Activated naive CD4-positive, alpha-beta T cell treated with anti-CD3 and anti-CD28 coated beads, Interleukin-2, amount 10 ng/mL, durations not matched to agents 7 days and 5 days (primary cell): ENCODE data around the gene SLC6A3.

Source experiments
- CTCF ChIA-PET: fragments of 350-600 bp; sonication (Branson Sonifier 250); formaldehyde crosslinking; loops from one replicate; lab custom pipeline; 2021; ENCODE audit warnings: antibody characterized with exemption; lab: Charles Lee
- DNase-seq: peaks from one replicate; pipeline ENCODE4 v3.0.0-alpha.2; 2020
- H3K27ac Mint-ChIP-seq: one replicate; pipeline ENCODE4 v1.8.0; 2021; ENCODE audit warnings: mild to moderate bottlenecking, moderate library complexity, mixed read lengths
- H3K27me3 Mint-ChIP-seq: one replicate; pipeline ENCODE4 v1.8.0; 2021; ENCODE audit warnings: mild to moderate bottlenecking, mixed read lengths
- H3K36me3 Mint-ChIP-seq: one replicate; pipeline ENCODE4 v1.8.0; 2021; ENCODE audit warnings: mixed read lengths
- H3K4me1 Mint-ChIP-seq: one replicate; pipeline ENCODE4 v1.8.0; 2021; ENCODE audit warnings: mixed read lengths
- H3K4me3 Mint-ChIP-seq: one replicate; pipeline ENCODE4 v1.8.0; 2021; ENCODE audit warnings: mild to moderate bottlenecking, moderate library complexity, mixed read lengths
- H3K9me3 Mint-ChIP-seq: one replicate; pipeline ENCODE4 v1.8.0; 2021; ENCODE audit warnings: mixed read lengths

The SLC6A3 gene

DNA sequence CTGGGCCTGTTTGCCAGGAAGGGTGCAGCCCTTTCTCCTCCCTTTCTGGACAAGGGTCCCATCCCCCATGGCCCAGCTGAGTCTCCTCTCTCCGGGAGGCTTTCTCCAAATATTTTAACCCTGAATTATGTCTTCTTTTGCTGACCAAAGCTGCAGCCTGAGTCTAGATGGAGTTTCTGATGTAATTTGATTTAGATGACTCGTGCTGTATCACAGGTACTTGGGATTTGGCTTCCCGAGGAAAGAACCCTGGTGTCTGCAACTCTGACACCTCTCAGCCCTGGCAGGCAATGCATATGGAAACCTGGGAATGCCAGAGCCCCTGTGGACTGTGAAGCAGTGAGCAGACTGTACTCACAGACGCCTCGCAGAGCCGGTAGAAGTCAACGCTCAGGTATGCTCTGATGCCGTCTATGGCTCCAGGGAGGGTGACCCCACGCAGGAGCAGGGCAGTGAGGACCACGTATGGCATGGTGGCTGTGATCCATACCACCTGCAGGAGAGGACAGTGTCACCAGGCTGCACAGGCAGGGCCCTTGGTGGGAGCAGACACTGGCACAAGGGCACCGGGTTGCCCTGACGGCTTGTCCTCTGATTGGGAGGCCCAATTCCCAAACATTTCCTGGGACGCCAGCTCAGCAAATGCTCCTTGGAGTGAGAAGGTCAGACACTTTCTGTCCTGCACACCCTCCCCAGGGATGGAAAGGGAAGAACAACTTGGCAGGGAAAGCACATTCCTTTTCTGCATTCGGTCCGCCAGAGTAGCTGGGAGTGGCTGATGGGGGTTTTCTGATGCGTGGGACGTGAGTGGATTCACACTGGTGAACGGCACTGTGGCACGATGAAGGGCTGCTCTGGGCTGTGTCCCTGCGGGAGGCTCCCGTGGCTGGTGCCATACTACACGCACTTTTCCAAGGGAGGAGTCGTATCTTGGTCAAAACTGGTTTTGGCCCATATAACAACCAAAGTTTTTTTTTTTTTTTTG lies 24.7 kb downstream of the SLC6A3 start:
- Mint-ChIP-seq H3K27me3 (peaks cover 4% of the 10 kb centered on the region), H3K36me3 (no peaks in the 10 kb centered on the region), H3K4me1 (no peaks in the 10 kb centered on the region), H3K9me3 (peaks cover 3% of the 10 kb centered on the region), H3K4me3 (no peak overlapping the region), H3K27ac (no peak overlapping the region)
- CTCF ChIA-PET: interaction anchor here (0.6 kb wide), 1 partner anchor 27 kb away, joined by 3 read pairs; no protein-coding TSS in a partner anchor
- DNase-seq: no peak

- H3K4me1 Mint-ChIP-seq: no peaks in the 10 kb centered on the region
- no peak overlapping the region for H3K27ac Mint-ChIP-seq
These were observed 25.6 kb downstream of the SLC6A3 start for GRCh38 chr5:1419476-1420210.

GRCh38 chr5:1418921-1419280 lies 26.3 kb downstream of the SLC6A3 start:
- H3K4me1 Mint-ChIP-seq: no peaks in the 10 kb centered on the region
- no peak for DNase-seq
- CTCF ChIA-PET: no interaction called here
- no peaks in the 10 kb centered on the region for H3K9me3 Mint-ChIP-seq
- no peaks in the 10 kb centered on the region for H3K36me3 Mint-ChIP-seq
- H3K27ac Mint-ChIP-seq: no peak overlapping the region
- no peaks in the 10 kb centered on the region for H3K27me3 Mint-ChIP-seq
- H3K4me3 Mint-ChIP-seq: no peak overlapping the region

More at GRCh38 chr5:1419476-1420210, 25.6 kb downstream of the SLC6A3 start:
- peaks cover under 1% of the 10 kb centered on the region for H3K27me3 Mint-ChIP-seq
- H3K4me3 Mint-ChIP-seq: no peak overlapping the region
- CTCF ChIA-PET: no interaction called here
- no peak for DNase-seq
- peaks cover 3% of the 10 kb centered on the region for H3K9me3 Mint-ChIP-seq
- H3K36me3 Mint-ChIP-seq: no peaks in the 10 kb centered on the region

GRCh38 chr5:1418238-1418920 lies 26.9 kb downstream of the SLC6A3 start:
- H3K27ac Mint-ChIP-seq: no peak overlapping the region
- H3K27me3 Mint-ChIP-seq: no peaks in the 10 kb centered on the region
- no peak for DNase-seq
- no peaks in the 10 kb centered on the region for H3K4me1 Mint-ChIP-seq
- CTCF ChIA-PET: no interaction called here
- H3K36me3 Mint-ChIP-seq: no peaks in the 10 kb centered on the region
- no peaks in the 10 kb centered on the region for H3K9me3 Mint-ChIP-seq
- no peak overlapping the region for H3K4me3 Mint-ChIP-seq

DNA sequence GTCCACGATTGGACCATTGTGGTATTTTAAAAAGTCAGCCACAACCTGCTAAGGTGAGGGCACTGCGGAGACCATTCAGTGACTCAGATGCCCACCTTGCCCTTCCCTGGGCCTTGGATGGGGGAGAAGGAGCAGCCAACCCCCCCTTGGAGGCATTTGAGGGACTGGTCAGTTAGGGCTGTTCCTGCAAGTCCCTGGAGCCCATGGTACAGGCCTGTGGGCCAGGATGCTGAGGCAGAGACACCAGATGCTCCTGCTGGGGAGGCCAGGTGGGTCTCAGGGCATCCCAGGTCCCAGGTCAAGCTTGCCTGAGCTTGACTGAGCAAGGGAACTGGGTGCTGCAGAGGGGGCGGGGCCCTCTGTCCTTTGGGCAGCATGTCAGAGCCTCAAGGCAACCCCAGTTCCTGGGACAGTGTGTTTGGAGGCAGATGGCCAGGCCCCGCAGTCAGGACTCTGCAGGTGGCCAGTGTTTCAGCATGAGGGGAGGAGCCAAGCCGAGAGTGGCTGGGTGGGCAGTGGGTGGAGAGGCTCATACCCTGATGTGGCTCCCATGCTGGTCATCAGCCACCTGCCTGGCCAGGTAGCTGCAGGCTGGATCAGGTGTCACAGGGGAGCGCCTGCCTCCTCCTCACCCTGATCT lies 27.5 kb downstream of the SLC6A3 start:
- H3K36me3 Mint-ChIP-seq: no peaks in the 10 kb centered on the region
- peaks cover 3% of the 10 kb centered on the region for H3K27me3 Mint-ChIP-seq
- no peaks in the 10 kb centered on the region for H3K9me3 Mint-ChIP-seq
- no peaks in the 10 kb centered on the region for H3K4me1 Mint-ChIP-seq
- H3K27ac Mint-ChIP-seq: no peak overlapping the region
- no peak for DNase-seq
- CTCF ChIA-PET: no interaction called here
- no peak overlapping the region for H3K4me3 Mint-ChIP-seq

DNA sequence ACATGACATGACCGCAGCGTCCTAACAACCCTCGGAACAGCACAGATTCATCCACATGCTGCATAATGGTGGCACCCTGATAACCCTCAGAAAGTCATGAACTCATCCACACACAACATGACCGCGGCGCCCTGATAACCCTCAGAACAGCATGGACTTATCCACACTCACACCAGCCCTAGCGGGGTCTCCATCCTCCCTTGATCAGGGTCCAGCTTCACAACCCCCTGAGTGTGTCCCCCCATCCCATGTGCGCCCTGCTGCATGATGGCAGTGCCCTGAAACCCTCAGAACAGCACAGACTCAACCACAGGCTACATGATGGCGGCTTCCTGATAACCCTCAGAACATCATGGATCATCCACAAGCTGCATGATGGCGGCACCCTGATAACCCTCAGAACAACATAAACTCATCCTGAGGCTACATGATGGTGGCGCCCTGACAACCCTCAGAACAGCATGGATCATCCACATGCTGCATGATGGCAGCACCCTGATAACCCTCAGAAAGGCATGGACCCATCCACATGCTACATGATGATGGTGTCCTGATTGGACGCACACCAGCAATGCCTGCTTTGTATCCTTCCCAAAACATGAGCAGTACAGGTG lies 28.3 kb downstream of the SLC6A3 start:
- no peak for DNase-seq
- CTCF ChIA-PET: no interaction called here
- Mint-ChIP-seq H3K27me3 (peaks cover 7% of the 10 kb centered on the region), H3K9me3 (no peaks in the 10 kb centered on the region), H3K4me3 (no peak overlapping the region), H3K36me3 (no peaks in the 10 kb centered on the region), H3K27ac (no peak overlapping the region), H3K4me1 (no peaks in the 10 kb centered on the region)

GRCh38 chr5:1415626-1416360 lies 29.4 kb downstream of the SLC6A3 start:
- H3K36me3 Mint-ChIP-seq: no peaks in the 10 kb centered on the region
- H3K27me3 Mint-ChIP-seq: peaks cover 7% of the 10 kb centered on the region
- H3K27ac Mint-ChIP-seq: no peak overlapping the region
- H3K4me3 Mint-ChIP-seq: no peak overlapping the region
- CTCF ChIA-PET: no interaction called here
- no peaks in the 10 kb centered on the region for H3K9me3 Mint-ChIP-seq
- DNase-seq: no peak
- H3K4me1 Mint-ChIP-seq: no peaks in the 10 kb centered on the region

GRCh38 chr5:1415059-1415425 lies 30.2 kb downstream of the SLC6A3 start:
- Mint-ChIP-seq H3K4me3 (no peak overlapping the region), H3K27me3 (peaks cover 7% of the 10 kb centered on the region), H3K27ac (no peak overlapping the region), H3K9me3 (no peaks in the 10 kb centered on the region), H3K4me1 (no peaks in the 10 kb centered on the region), H3K36me3 (no peaks in the 10 kb centered on the region)
- CTCF ChIA-PET: no interaction called here
- DNase-seq: no peak

DNA sequence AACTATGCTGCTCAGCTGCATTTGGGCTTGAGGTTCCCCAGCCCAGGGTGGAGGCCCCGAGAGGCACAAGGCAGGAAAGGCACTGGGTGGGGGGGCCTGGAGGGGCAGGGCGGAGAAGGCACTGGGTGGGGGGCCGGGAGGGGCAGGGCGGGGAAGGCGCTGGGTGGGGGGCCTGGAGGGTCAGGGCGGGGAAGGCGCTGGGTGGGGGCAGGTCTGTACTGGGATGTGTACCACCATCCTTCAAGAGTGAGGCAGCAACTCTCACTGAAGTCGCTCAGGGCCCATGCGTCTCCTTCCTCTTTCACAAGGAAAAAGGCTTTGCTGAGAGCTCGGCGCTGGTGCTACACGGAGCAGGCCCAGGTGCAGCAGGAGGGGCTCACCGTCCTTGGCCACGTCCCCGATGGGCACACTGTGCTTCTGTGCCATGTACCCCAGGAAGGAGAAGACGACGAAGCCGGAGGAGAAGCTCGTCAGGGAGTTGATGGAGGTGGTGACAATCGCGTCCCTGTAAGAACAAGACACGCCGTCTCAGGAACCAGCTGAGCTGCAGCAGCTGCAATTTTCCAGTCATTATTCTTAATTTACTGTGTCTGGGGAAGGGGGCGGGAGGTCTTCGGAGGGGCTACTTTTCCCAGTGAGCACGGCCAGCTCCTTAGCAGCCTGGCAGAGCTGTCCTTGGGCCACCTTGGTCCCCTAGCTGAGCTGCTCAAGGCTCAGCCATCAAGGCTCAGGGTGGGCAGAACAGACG lies 30.8 kb downstream of the SLC6A3 start:
- Mint-ChIP-seq H3K27me3 (peaks cover 8% of the 10 kb centered on the region), H3K36me3 (no peaks in the 10 kb centered on the region), H3K9me3 (no peaks in the 10 kb centered on the region), H3K4me3 (no peak overlapping the region), H3K27ac (no peak overlapping the region), H3K4me1 (peaks cover under 1% of the 10 kb centered on the region)
- CTCF ChIA-PET: no interaction called here
- no peak for DNase-seq

GRCh38 chr5:1413611-1414241 lies 31.5 kb downstream of the SLC6A3 start:
- CTCF ChIA-PET: no interaction called here

GRCh38 chr5:1413211-1413610 lies 32.0 kb downstream of the SLC6A3 start:
- Mint-ChIP-seq H3K9me3 (no peaks in the 10 kb centered on the region), H3K36me3 (no peaks in the 10 kb centered on the region), H3K4me1 (peaks cover 4% of the 10 kb centered on the region), H3K27me3 (peaks cover 19% of the 10 kb centered on the region), H3K27ac (no peak overlapping the region), H3K4me3 (no peak overlapping the region)
- CTCF ChIA-PET: no interaction called here
- no peak for DNase-seq

More at GRCh38 chr5:1413611-1414241, 31.5 kb downstream of the SLC6A3 start:
- no peak for DNase-seq
- Mint-ChIP-seq H3K4me1 (peaks cover 4% of the 10 kb centered on the region), H3K4me3 (no peak overlapping the region), H3K27ac (no peak overlapping the region), H3K9me3 (no peaks in the 10 kb centered on the region), H3K27me3 (peaks cover 15% of the 10 kb centered on the region), H3K36me3 (no peaks in the 10 kb centered on the region)

DNA sequence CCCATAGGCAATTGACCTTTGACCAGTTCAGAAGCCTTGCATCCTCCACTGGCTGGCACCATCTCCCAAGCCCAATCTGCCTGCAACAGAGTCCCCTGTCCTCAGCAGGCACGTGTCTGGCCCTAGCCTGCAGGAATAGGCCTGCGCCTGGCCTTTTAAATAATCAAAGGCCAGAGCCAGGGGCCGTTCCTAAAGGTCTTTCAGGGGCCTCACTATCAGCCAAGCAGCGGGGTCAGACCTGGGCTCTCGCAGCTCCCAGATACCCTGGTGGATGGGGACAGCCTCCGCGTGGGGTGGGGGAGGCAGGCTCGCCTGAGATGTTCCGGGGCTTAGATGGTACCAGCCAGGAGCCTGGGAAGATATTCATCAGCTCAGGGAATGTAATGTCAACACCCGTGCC lies 32.6 kb downstream of the SLC6A3 start:
- no peak overlapping the region for H3K4me3 Mint-ChIP-seq
- CTCF ChIA-PET: no interaction called here
- H3K4me1 Mint-ChIP-seq: peaks cover 4% of the 10 kb centered on the region
- no peak overlapping the region for H3K27ac Mint-ChIP-seq
- no peaks in the 10 kb centered on the region for H3K36me3 Mint-ChIP-seq
- H3K9me3 Mint-ChIP-seq: no peaks in the 10 kb centered on the region
- no peak for DNase-seq
- H3K27me3 Mint-ChIP-seq: peaks cover 25% of the 10 kb centered on the region
